Common myeloid progenitor, CD34-positive (primary cell): ENCODE data around the gene SPINDOC.
A peak's percentile ranks its signal among the peaks of the same experiment; 100 is the strongest.
"Not testable (repeated sequence)": the region's sequence is repeated elsewhere in the genome, so short reads cannot be mapped to it uniquely, and the experiment has no call there.

ENCODE experiments used
- CTCF ChIA-PET: fragments of 350-600 bp; sonication (Branson Sonifier 250); formaldehyde crosslinking; loops from one replicate; lab custom pipeline; 2021; ENCODE audit warnings: antibody characterized with exemption; lab: Charles Lee
- POLR2A ChIA-PET: fragments of 350-600 bp; sonication (Branson Sonifier 250); formaldehyde crosslinking; loops from one replicate; lab custom pipeline; 2021; ENCODE audit warnings: antibody characterized with exemption; lab: Charles Lee
- DNase-seq, 3 donors: peaks; one replicate each; pipeline versions ENCODE4 v3.0.0 to v3.0.0-alpha.2; 2013
- H3K27ac ChIP-seq, 2 experiments: 1 replicate in 1 of 2; 2 replicates in 1 of 2; pipeline ENCODE4 v1.7.0; 2013; ENCODE audit warnings: inconsistent platforms in 2 of 2, low read length in 2 of 2, mild to moderate bottlenecking in 2 of 2, low read depth in 1 of 2, moderate library complexity in 1 of 2; ENCODE audit not compliant: severe bottlenecking in 2 of 2, insufficient read depth in 1 of 2, poor library complexity in 1 of 2
- H3K27me3 ChIP-seq, 5 experiments: replicated peaks in 2 of 5; 1 replicate in 3 of 5; 2 replicates in 2 of 5; pipeline versions ENCODE4 v1.6.1 to v1.7.0; 2013; ENCODE audit warnings: low read length in 4 of 5, mild to moderate bottlenecking in 2 of 5, moderate library complexity in 2 of 5, inconsistent platforms in 1 of 5; ENCODE audit not compliant: insufficient read depth in 5 of 5, control insufficient read depth in 4 of 5
- H3K36me3 ChIP-seq, 4 experiments: 1 replicate in 2 of 4; 2 replicates in 2 of 4; pipeline versions ENCODE4 v1.6.1 to v1.7.0; 2013; ENCODE audit warnings: low read length in 3 of 4, control low read depth in 1 of 4, mild to moderate bottlenecking in 1 of 4; ENCODE audit not compliant: control insufficient read depth in 4 of 4, insufficient read depth in 4 of 4
- H3K4me1 ChIP-seq, 4 experiments: 1 replicate in 3 of 4; 2 replicates in 1 of 4; pipeline versions ENCODE4 v1.6.1 to v1.7.1; 2013; ENCODE audit warnings: low read length in 3 of 4, mild to moderate bottlenecking in 3 of 4, control low read depth in 1 of 4, inconsistent platforms in 1 of 4, moderate library complexity in 1 of 4; ENCODE audit not compliant: control insufficient read depth in 4 of 4, insufficient read depth in 4 of 4; ENCODE audit errors: control extremely low read depth in 1 of 4
- H3K4me3 ChIP-seq, 7 experiments: 1 replicate in 4 of 7; 2 replicates in 3 of 7; pipeline versions ENCODE4 v1.5.1 to v1.7.0; 2013; ENCODE audit warnings: mild to moderate bottlenecking in 7 of 7, low read length in 6 of 7, moderate library complexity in 6 of 7, inconsistent platforms in 2 of 7, low read depth in 2 of 7, control low read depth in 1 of 7; ENCODE audit not compliant: insufficient read depth in 4 of 7, control insufficient read depth in 1 of 7; ENCODE audit errors: extremely low read depth in 1 of 7
- H3K9me3 ChIP-seq, 5 experiments: 1 replicate in 4 of 5; 2 replicates in 1 of 5; pipeline versions ENCODE4 v1.6.1 to v1.7.1; 2013; ENCODE audit warnings: low read length in 4 of 5, mild to moderate bottlenecking in 2 of 5, inconsistent platforms in 1 of 5, low read depth in 1 of 5, moderate library complexity in 1 of 5; ENCODE audit not compliant: control insufficient read depth in 4 of 5, insufficient read depth in 2 of 5; ENCODE audit errors: control extremely low read depth in 1 of 5
- WGBS: methylation state at CpG from one replicate; pipeline ENCODE4 v1.1.5; 2013; ENCODE audit not compliant: insufficient coverage; 5-methylcytosine and 5-hydroxymethylcytosine counted together

The SPINDOC gene

GRCh38 chr11:63854696-63855095 lies 41.4 kb downstream of the SPINDOC start:
- DNase-seq, result no peak
- Histone ChIP-seq H3K4me3 (no peak overlapping the region), H3K4me1 (peaks cover 4 to 27% (median 16%) of the 10 kb centered on the region in 4 experiments), H3K27ac (no peak overlapping the region), H3K27me3 (no peaks in the 10 kb centered on the region), H3K36me3 (peaks cover 2 to 9% (median 7%) of the 10 kb centered on the region in 4 experiments), H3K9me3 (no peaks in the 10 kb centered on the region)
- POLR2A ChIA-PET, result interaction anchor here (0.7 kb wide), 1 partner anchor 85 kb away, joined by 6 read pairs; no protein-coding TSS in a partner anchor
- 100% methylated on average over 1 of the region's 4 CpGs for WGBS
- CTCF ChIA-PET, result interaction anchor here (1.3 to 2.3 kb wide), 2 partner anchors 13 to 17 kb away, joined by 3 to 16 read pairs; no protein-coding TSS in a partner anchor

GRCh38 chr11:63855975-63856374 lies 42.7 kb downstream of the SPINDOC start:
- ChIA-PET CTCF (interaction anchor here (0.8 to 3.2 kb wide), 5 partner anchors 8 to 38 kb away, joined by 3 to 16 read pairs (median 4); no protein-coding TSS in a partner anchor), POLR2A (no interaction called here)
- DNase-seq, result no peak
- Histone ChIP-seq H3K27ac (no peak overlapping the region), H3K27me3 (no peaks in the 10 kb centered on the region), H3K4me3 (no peak overlapping the region), H3K9me3 (no peaks in the 10 kb centered on the region), H3K36me3 (peaks cover 3 to 9% (median 5%) of the 10 kb centered on the region in 4 experiments), H3K4me1 (peaks cover 4 to 24% (median 13%) of the 10 kb centered on the region in 4 experiments)
- 93% methylated on average over 2 of the region's 2 CpGs for WGBS

DNA sequence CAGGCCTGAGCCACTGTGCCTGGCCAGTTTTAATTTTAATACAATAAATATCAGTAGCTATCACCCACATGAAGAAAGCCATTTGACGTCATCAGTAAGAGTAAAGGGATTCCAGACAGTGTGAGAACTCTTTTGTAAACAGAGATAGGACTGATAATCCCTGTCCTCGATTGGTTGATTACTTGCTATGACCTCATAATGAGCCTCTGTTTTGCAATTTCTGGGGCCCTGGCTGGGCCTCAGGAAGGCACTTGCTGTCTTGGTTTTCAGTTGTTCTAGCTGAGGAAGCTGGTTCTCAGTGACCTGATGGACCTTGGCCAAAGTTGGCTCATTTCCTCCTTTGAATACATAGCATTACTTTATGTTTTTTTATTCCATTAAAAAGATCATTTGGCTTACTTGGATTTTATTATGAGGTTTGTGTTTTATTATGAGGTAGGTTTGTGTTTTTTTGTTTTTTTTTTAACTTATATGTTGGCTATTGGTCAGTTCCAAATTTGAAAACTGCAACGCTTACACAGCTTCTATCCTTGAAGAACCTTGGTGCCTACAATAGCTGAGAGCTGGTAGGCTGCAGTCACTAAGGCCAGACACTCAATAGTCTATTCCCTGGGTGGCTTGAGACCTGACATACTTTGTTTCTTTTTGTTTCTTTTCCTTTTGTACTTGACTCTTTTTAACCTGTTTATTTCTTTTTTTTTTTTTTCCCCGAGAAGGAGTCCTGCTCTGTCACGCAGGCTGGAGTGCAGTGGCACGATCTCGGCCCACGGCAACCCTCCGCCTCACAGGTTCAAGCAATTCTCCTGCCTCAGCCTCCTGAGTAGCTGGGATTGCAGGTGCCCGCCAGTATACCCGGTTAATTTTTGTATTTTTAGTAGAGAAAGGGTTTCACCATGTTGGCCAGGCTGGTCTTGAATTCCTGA lies 45.6 kb downstream of the SPINDOC start:
- Histone ChIP-seq H3K36me3 (peaks cover 5 to 11% (median 5%) of the 10 kb centered on the region in 4 experiments), H3K27me3 (no peaks in the 10 kb centered on the region), H3K27ac (no peak overlapping the region), H3K4me3 (no peak overlapping the region), H3K9me3 (no peaks in the 10 kb centered on the region), H3K4me1 (peaks cover 3 to 35% (median 13%) of the 10 kb centered on the region in 4 experiments)
- POLR2A ChIA-PET, result no interaction called here
- CTCF ChIA-PET, result interaction anchor here (0.8 to 3.2 kb wide), 5 partner anchors 8 to 22 kb away, joined by 3 to 11 read pairs (median 3); no protein-coding TSS in a partner anchor
- WGBS, result 74% methylated on average over 3 of the region's 11 CpGs
- DNase-seq, result no peak

DNA sequence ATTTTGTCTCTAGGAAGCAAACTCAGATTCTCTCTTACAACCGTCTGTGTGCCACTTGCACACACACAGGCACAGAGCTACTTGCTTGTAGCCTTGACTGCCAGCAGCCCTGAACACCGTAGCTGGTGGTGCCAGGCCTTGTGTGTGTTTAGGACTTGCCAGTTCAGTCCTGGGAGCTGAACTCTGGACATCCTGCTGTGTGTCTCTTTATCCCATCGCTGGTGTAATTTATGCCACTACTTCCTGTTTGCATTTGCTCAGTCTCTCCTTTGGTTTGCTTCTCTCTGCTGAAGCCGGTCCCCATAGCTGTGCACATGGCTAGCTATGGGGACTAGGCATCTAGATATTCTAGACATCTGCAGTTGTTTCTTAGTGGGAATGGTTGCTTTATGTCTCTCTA lies 49.7 kb downstream of the SPINDOC start:
- 0% methylated on average over 3 of the region's 4 CpGs for WGBS
- Histone ChIP-seq H3K36me3 (peaks cover 3 to 15% (median 5%) of the 10 kb centered on the region in 4 experiments), H3K27me3 (no peaks in the 10 kb centered on the region), H3K9me3 (no peaks in the 10 kb centered on the region), H3K4me3 (peak overlapping the region in 1 of 7 experiments; percentile 38), H3K4me1 (peaks cover 16 to 62% (median 42%) of the 10 kb centered on the region in 4 experiments), H3K27ac (peak overlapping the region in 1 of 2 experiments; percentile 49)
- POLR2A ChIA-PET, result no interaction called here
- DNase-seq, result no peak
- CTCF ChIA-PET, result interaction anchor here (0.8 to 3.0 kb wide), 12 partner anchors 10 to 95 kb away, joined by 3 to 10 read pairs (median 4); partner anchors contain the start of gene ZFTA

DNA sequence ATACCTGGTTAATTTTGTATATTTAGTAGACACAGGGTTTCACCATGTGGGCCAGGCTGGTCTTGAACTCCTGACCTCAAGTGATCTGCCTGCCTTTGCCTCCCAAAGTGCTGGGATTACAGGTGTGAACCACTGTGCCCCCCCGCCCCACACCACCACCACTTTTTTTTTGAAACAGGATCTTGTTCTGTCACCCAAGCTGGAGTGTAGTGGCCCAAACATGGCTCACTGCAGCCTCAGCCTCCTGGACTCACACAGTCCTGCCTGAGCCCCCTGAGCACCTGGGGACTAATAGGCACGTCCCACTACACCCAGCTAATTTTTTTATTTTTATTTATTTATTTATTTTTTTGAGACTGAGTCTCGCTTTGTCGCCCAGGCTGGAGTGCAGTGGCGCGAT lies 50.4 kb downstream of the SPINDOC start:
- H3K4me3 ChIP-seq, H3K9me3 ChIP-seq, POLR2A ChIA-PET, H3K27me3 ChIP-seq, H3K27ac ChIP-seq, DNase-seq: not testable (repeated sequence)
- CTCF ChIA-PET, result interaction anchor here (1.1 to 2.3 kb wide), 6 partner anchors 9 to 95 kb away, joined by 3 to 10 read pairs (median 5); partner anchors contain the start of gene ZFTA
- Histone ChIP-seq H3K36me3 (peaks cover 3 to 15% (median 5%) of the 10 kb centered on the region in 4 experiments), H3K4me1 (peaks cover 21 to 60% (median 47%) of the 10 kb centered on the region in 4 experiments)
- WGBS, result 97% methylated on average over 5 of the region's 6 CpGs

- POLR2A ChIA-PET, result no interaction called here
- H3K36me3 ChIP-seq, result peaks cover 2 to 11% (median 3%) of the 10 kb centered on the region in 4 experiments
- WGBS, result 40% methylated on average over 1 of the region's 4 CpGs
- no peaks in the 10 kb centered on the region for H3K27me3 ChIP-seq
- CTCF ChIA-PET, result interaction anchor here (1.3 to 3.9 kb wide), 4 partner anchors 8 to 77 kb away, joined by 5 to 29 read pairs (median 6); partner anchors contain the start of gene MARK2
- H3K27ac ChIP-seq, result no peak overlapping the region
- DNase-seq, result peak; percentile 75 to 90 (median 89)
- peaks cover 29 to 77% (median 69%) of the 10 kb centered on the region in 4 experiments for H3K4me1 ChIP-seq
- H3K4me3 ChIP-seq, result no peak overlapping the region
- H3K9me3 ChIP-seq, result no peaks in the 10 kb centered on the region
Measured at GRCh38 chr11:63866211-63866610, 53.0 kb downstream of the SPINDOC start.
